ENCODE measurements around the gene ANKRD13D.
"Not testable (repeated sequence)": the region's sequence is repeated elsewhere in the genome, so short reads cannot be mapped to it uniquely, and the experiment has no call there.

ANKRD13D gene

DNA sequence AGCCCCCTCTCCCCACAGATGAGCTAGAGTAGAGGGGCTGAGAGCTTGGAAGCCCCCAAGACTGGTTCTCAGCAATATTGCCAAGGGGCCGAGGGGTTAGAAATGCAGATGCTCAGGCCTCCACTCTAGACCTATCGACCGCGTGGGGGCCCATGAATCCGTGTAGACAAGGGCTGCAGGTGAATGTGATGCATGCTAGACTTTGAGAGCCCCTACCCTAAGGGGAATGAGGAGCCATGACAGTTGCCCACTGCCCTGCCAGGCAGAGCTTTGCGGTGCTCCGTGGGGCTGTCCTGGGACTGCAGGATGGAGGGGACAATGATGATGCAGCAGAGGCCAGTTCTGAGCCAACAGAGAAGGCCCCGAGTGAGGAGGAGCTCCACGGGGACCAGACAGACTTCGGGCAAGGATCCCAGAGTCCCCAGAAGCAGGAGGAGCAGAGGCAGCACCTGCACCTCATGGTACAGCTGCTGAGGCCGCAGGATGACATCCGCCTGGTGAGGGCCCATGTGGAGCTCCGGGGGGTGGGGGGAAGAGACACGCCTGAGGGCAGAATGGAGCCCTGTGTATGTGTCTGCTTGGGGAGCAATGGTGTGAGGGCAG lies 15.5 kb downstream of the ANKRD13D start:
- DNase-seq = no peak

DNA sequence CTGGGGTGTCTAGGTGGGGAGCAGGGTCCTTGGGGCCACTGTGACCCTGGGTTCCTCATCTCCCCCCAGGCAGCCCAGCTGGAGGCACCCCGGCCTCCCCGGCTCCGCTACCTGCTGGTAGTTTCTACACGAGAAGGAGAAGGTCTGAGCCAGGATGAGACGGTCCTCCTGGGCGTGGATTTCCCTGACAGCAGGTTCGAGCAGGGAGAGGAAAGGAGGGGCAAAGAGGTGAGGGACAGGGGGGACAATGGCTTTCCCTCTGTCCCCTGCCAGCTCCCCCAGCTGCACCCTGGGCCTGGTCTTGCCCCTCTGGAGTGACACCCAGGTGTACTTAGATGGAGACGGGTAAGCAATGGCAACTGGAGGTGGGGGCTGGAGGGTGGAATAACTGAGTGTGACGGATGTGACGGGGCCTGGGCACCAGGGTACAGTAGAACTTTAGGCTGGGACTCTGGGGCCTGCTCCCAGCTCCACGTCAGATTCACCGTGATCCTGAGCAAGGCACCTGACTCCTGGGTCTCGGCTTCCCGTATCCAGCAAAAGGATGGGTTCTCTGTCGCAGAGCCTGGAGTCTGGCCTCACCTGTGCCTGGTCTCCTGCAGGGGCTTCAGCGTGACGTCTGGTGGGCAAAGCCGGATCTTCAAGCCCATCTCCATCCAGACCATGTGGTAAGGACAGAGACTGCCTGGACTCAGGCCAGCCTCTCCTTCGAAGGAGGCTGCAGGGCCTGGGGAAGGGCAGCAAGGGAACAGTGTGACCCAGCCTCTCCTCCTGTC lies 17.9 kb downstream of the ANKRD13D start:
- no peak for DNase-seq

DNA sequence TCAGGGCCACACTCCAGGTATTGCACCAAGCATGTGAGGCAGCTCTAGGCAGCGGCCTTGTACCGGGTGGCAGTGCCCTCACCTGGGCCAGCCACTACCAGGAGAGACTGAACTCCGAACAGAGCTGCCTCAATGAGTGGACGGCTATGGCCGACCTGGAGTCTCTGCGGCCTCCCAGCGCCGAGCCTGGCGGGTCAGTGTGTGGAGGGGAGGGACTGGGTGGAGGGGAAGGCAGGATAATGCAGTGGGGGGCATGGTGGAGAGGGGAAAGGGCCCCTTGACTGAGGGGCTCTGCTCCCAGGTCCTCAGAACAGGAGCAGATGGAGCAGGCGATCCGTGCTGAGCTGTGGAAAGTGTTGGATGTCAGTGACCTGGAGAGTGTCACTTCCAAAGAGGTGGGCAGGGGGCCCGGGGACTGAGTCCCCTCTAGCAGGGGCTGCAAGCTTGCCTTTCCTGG lies 18.5 kb downstream of the ANKRD13D start:
- DNase-seq = no peak

DNA sequence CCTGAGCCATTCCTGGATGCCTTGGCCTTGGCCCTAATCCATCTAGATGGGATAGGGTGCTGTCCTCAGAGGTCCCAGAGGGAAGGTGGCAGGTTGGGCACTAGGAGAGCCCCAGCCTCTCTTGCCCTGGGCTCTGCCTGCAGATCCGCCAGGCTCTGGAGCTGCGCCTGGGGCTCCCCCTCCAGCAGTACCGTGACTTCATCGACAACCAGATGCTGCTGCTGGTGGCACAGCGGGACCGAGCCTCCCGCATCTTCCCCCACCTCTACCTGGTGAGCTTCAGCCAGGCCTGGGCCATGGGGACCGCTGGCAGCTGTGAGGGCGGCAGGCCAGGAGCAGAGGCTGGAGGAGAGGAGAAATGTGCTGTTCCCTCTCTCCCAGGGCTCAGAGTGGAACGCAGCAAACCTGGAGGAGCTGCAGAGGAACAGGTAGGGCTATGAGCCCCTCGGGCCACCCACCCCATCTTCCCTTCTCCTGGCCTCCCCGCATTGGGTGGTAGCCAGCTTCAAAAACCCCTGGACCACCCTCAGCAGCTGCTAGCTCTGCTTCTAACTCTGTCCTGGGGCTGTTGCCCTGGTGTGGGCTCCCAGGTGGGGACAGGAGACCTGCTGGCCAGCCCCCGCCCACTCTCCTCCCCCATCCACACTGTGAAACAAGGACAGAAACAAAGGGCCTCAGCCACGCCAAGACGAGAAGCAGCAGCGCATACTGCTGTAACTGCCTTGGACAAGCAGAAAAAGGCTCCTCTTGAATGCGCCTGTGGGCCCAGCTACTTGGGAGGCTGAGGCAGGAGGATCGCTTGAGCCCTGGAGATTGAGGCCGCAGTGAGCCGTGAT lies 19.1 kb downstream of the ANKRD13D start:
- DNase-seq = no peak

DNA sequence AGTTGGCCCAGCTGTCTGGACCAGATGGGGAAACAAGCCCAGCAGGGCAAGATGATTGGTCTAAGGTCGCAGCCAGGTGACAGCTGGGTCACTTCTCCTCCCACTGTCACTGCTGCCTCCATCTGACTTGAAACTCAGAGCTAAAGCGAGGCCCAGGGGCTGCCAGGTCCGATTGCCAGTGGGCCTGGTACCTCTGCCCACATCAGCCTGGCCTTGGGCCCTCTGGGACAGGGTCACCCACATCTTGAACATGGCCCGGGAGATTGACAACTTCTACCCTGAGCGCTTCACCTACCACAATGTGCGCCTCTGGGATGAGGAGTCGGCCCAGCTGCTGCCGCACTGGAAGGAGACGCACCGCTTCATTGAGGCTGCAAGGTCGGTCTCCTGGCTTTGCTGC lies 20.1 kb downstream of the ANKRD13D start:
- DNase-seq = no peak

- no peak for DNase-seq
These were observed 20.6 kb downstream of the ANKRD13D start for GRCh38 chr11:67309661-67310061.

- DNase-seq = no peak
These were observed 21.3 kb downstream of the ANKRD13D start for GRCh38 chr11:67310246-67311050.

- no peak for DNase-seq
These were observed 22.0 kb downstream of the ANKRD13D start for GRCh38 chr11:67311051-67311555.

DNA sequence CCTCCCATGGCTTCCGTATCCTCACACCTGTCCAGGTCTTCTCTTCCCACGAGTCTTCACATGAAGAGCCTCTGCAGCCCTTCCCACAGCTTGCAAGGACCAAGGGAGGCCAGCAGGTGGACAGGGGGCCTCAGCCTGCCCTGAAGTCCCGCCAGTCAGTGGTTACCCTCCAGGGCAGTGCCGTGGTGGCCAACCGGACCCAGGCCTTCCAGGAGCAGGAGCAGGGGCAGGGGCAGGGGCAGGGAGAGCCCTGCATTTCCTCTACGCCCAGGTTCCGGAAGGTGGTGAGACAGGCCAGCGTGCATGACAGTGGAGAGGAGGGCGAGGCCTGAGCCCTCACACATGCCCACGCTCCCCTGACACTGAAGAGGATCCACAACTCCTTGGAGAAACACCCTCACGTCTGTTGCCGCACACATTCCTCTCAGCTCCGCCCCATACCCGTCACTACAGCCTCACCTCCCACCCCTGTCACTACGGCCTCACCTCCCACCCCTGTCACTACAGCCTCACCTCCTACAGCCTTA lies 22.5 kb downstream of the ANKRD13D start:
- no peak for DNase-seq

- peak; percentile 68 for DNase-seq
These were observed 23.3 kb downstream of the ANKRD13D start for GRCh38 chr11:67312187-67313021.

- no peak for DNase-seq
These were observed 24.2 kb downstream of the ANKRD13D start for GRCh38 chr11:67313125-67313890.

- DNase-seq = no peak
These were observed 25.1 kb downstream of the ANKRD13D start for GRCh38 chr11:67314218-67314617.

DNA sequence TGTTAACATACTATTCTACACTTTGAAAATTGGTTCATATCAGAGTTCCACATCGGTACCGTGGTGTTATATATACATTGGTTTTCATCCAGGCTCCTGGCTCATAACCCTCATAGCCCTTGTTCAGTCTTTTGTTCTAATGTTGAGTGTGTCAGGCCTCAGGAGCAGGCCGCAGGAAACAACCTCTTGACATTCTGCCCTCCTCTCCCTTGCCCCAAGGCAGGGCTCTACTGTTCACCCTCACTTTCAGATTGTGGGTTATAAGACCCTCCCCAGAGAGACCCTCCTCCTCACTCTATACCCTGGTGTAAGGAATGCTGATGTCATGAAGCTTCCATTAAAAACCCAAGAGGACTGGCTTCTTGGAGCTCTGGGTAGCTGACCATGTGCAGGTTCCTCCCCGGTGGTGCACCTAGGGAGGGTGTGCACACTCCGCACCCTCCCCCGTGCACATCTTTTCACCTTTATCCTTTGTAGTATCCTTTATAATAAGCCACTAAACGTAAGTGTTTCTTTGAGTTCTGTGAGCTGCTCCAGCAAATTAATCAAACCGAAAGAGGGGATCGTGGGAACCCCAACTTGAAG lies 26.3 kb downstream of the ANKRD13D start:
- DNase-seq = no peak

GRCh38 chr11:67316882-67317204 lies 27.7 kb downstream of the ANKRD13D start:
- DNase-seq = no peak

- DNase-seq = peak; percentile 98
These were observed 28.2 kb downstream of the ANKRD13D start for GRCh38 chr11:67317205-67317887.

GRCh38 chr11:67317888-67318555 lies 28.9 kb downstream of the ANKRD13D start:
- no peak for DNase-seq

DNA sequence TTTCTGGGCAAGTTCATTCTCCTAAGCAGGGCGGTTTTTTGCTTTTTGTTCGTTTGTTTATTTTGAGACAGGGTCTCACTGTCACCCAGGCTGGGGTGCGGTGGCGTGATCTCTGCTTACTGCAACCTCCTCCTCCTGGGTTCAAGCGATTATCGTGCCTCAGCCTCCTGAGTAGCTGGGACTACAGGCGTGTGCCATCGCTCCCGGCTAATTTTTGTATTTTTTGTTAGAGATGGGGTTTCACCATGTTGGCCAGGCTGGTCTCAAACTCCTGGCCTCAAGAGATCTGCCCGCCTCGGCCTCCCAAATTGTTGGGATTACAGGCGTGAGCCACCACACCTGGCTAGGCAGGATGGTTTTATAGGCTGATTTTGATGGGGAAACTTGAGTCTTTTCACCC lies 29.8 kb downstream of the ANKRD13D start:
- DNase-seq = not testable (repeated sequence)

DNA sequence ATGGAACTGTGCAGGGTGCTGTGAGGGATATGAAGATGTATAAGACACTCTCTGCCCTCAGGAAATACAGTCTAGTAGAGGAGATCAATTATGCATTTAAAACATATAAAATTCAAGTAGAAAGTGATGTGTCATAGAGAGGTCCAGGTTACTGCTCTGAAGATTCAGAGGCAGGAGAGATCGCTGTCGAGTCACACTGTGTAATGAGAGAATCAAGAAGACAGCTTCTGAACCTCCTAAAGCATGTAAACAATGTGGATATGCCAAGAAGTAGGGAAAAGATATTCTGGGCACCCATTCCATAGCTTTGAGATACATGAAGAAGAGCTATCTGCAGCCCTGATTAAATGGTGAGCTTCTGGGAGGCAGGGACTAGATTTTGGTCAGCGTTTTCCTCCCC lies 30.9 kb downstream of the ANKRD13D start:
- no peak for DNase-seq

DNA sequence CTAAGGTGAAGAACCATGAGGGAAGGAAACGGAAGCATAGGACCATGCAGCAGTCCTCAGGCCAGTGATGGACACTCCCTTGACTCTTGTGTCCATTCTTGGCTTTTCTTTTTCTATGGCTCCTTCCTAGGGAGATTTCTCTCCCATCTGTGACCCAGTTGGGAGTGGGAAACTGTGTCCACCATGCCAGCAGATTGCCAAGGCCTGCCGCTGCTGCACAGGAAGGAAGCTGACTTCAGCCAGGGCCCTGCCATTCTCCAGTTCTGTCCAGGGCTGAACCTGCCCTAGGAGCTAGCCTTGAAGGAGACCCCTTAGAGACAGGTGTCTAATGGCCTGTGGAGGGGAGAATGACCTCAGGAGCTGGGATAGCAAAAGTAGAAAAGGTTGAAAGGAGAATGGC lies 31.6 kb downstream of the ANKRD13D start:
- no peak for DNase-seq

Data from hematopoietic multipotent progenitor cell treated with erythropoietin and hydrocortisone succinate and interleukin-3 and kit ligand, for 8 days (in vitro differentiated cells).